ENCODE data around the gene DNAJC5.

DNA sequence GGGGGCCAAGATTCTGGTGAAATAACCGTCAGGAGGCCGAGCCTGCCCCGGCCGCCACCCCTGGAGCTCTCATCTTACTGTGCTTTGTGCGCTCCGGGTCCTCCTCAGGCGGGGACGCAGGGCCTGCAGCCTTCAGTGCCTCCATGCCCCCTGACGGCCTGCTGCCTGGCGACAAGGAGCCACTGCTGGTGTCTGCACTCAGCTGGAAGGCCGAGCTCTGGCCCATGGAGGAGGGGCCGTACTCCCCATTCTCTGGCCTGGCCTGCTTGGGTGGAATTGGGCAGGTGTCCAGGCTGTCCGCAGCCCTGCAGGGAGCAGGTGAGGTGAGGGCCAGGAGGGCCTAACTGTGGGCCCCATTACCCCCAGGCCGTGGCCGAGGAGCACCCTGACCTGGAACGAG lies 69.5 kb downstream of the DNAJC5 start:
- no peak for TF ChIP-seq YY1 (IDR thresholded peaks at IDR 0.05; ENCODE audit: insufficient read depth, insufficient read length)
- TF ChIP-seq ZNF274 (IDR thresholded peaks at IDR 0.05; ENCODE audit: low read depth, low read length): no peak
- TF ChIP-seq SUZ12 (IDR thresholded peaks at IDR 0.05; ENCODE audit: extremely low read depth, insufficient read depth, insufficient read length): no peak
